ENCODE measurements around the gene ALG12. TPM values are rescaled to one million over a fixed set of nuclear protein-coding genes. Genes with fewer than 3 reads are reported as not detected.

ALG12 gene
- total RNA-seq: 10 to 100 TPM; 17.4 to 30.1 TPM

DNA sequence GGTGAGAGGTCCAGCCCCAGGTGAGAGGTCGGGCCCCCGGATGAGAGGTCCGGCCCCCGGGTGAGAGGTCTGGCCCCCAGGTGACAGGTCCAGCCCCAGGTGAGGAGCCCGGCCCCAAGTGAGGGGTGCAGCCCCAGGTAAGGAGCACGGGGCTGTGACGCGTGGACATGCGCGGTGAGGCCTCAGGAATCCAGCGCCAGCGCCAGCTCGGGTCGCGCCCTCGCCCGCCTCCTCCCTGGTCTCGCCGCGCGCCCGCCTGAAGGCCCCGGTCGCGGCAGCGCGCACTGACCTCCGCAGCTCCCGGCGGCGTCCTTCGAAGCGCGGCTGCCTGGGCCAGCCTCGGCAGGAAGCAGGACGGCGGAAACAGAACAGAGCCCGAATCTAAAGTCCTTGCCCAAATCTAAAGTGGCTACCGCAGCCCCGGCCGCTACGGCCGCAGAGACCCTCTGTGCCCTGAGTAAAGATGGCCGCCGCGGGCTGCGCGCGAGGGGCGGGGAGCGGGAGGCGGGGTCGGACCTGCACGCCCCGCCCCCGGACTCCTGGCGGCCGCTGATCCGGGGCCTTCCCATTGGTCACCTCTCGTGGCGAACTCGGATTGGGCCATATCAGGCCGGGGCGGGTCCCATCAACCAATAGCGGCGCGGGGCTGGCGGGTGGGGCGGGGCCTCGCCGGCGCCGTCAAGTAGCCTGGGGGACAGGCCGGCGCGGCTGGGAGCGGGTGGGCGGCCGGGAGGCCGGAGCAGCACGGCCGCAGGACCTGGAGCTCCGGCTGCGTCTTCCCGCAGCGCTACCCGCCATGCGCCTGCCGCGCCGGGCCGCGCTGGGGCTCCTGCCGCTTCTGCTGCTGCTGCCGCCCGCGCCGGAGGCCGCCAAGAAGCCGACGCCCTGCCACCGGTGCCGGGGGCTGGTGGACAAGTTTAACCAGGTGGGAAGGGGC is at the start of gene ALG12, which contains the start of gene CRELD2:
Gene ALG12 (minus strand): TSS at position 465 of the 937 bp plus-strand sequence. CDS start 4,673 bp downstream, outside the sequence.
Gene CRELD2 (plus strand): TSS at position 661 of the 937 bp plus-strand sequence. CDS start 136 bp downstream, at position 797.
- Histone ChIP-seq H3K4me3 (peak within 1 kb of the TSS; percentile 98), H3K36me3 (peaks cover 8% of the 10 kb centered on the region), H3K27me3 (replicated peaks; ENCODE audit: insufficient read depth) (no peaks in the 10 kb centered on the region), H3K4me1 (ENCODE audit: control insufficient read depth in 1 of 2, low read depth in 2 of 2) (peaks cover 9 to 25% of the 10 kb centered on the region in 2 donors), H3K27ac (peak within 1 kb of the TSS; percentile 90 to 97), H3K9me3 (no peaks in the 10 kb centered on the region)
- TF ChIP-seq, protein P1, sequence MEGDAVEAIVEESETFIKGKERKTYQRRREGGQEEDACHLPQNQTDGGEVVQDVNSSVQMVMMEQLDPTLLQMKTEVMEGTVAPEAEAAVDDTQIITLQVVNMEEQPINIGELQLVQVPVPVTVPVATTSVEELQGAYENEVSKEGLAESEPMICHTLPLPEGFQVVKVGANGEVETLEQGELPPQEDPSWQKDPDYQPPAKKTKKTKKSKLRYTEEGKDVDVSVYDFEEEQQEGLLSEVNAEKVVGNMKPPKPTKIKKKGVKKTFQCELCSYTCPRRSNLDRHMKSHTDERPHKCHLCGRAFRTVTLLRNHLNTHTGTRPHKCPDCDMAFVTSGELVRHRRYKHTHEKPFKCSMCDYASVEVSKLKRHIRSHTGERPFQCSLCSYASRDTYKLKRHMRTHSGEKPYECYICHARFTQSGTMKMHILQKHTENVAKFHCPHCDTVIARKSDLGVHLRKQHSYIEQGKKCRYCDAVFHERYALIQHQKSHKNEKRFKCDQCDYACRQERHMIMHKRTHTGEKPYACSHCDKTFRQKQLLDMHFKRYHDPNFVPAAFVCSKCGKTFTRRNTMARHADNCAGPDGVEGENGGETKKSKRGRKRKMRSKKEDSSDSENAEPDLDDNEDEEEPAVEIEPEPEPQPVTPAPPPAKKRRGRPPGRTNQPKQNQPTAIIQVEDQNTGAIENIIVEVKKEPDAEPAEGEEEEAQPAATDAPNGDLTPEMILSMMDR (IDR thresholded peaks at IDR 0.05): no peak
- DNase-seq (ENCODE audit: low spot score): peak; percentile 93
- peak; percentile 99 for ATAC-seq (ENCODE audit: insufficient number of reproducible peaks, low FRiP score, low read depth)

- peak overlapping the region; percentile 50 to 84 for H3K27ac ChIP-seq
- H3K36me3 ChIP-seq: peaks cover 18% of the 10 kb centered on the region
- H3K4me3 ChIP-seq: peak overlapping the region; percentile 56
- ATAC-seq (ENCODE audit: insufficient number of reproducible peaks, low FRiP score, low read depth) (no peak), DNase-seq (ENCODE audit: low spot score) (peak; percentile 7)
- TF ChIP-seq, protein P1 (IDR thresholded peaks at IDR 0.05): no peak
- peaks cover 41 to 69% of the 10 kb centered on the region in 2 donors for H3K4me1 ChIP-seq (ENCODE audit: control insufficient read depth in 1 of 2, low read depth in 2 of 2)
- no peaks in the 10 kb centered on the region for H3K27me3 ChIP-seq (replicated peaks; ENCODE audit: insufficient read depth)
- no peaks in the 10 kb centered on the region for H3K9me3 ChIP-seq
These were observed 49.5 kb upstream of the ALG12 start for GRCh38 chr22:49967706-49968208.

- TF ChIP-seq, protein P1 (IDR thresholded peaks at IDR 0.05): no peak
These were observed 48.8 kb upstream of the ALG12 start for GRCh38 chr22:49966774-49967705.

DNA sequence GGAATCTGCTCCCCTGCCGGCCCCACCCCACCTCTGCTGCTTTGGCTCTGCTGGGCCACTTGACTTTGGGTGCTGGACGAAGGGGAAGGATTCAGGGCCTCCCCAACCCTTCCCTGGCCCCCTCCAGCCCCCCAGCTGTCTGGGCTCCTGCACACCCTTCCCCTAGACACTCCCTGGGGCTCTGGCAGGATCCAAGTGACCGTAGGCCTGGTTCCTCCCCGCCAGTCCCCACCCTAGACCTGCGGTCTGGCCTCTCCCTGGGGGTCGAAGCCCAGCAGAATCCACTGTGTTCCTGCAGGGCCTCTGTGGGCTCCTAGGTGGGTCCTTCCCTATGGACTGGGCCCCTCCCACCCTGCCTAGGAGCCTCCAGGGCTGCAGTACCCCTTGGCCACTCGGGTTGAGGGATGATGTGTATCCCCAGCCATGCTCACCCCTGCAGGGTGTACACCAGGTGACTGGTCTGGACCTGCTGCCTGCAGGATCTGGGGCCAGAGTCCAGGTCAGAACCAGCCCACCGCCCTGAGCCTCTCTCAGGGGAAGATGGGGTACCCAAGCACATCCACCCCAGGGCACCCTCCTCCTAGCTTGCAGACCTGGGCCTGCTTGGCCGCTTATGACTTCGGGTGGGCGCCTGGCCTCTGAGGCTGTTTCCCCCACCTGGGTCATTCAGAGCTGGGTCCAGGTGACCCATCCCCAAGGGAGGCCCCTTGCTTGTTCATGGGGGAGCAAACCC is 48.0 kb upstream of the ALG12 start:
- Histone ChIP-seq H3K27ac (peak overlapping the region; percentile 7 to 84), H3K36me3 (peaks cover 21% of the 10 kb centered on the region), H3K27me3 (replicated peaks; ENCODE audit: insufficient read depth) (no peaks in the 10 kb centered on the region), H3K4me1 (ENCODE audit: control insufficient read depth in 1 of 2, low read depth in 2 of 2) (peaks cover 38 to 60% of the 10 kb centered on the region in 2 donors), H3K4me3 (no peak overlapping the region), H3K9me3 (no peaks in the 10 kb centered on the region)
- ATAC-seq (ENCODE audit: insufficient number of reproducible peaks, low FRiP score, low read depth): no peak
- TF ChIP-seq, protein P1 (IDR thresholded peaks at IDR 0.05): no peak
- DNase-seq (ENCODE audit: low spot score): peak; percentile 1

More at GRCh38 chr22:49966774-49967705, 48.8 kb upstream of the ALG12 start:
- H3K9me3 ChIP-seq: no peaks in the 10 kb centered on the region
- ATAC-seq (ENCODE audit: insufficient number of reproducible peaks, low FRiP score, low read depth) (no peak), DNase-seq (ENCODE audit: low spot score) (peak; percentile 11)
- H3K4me1 ChIP-seq (ENCODE audit: control insufficient read depth in 1 of 2, low read depth in 2 of 2): peaks cover 43 to 67% of the 10 kb centered on the region in 2 donors
- H3K36me3 ChIP-seq: peaks cover 21% of the 10 kb centered on the region
- H3K27ac ChIP-seq: peak overlapping the region; percentile 50 to 84
- peak overlapping the region; percentile 56 for H3K4me3 ChIP-seq
- H3K27me3 ChIP-seq (replicated peaks; ENCODE audit: insufficient read depth): no peaks in the 10 kb centered on the region
